ENCODE results near the gene AADAC.

GRCh38 chr3:151877269-151877668 lies 63.4 kb downstream of the AADAC start:
- no peak for TF ChIP-seq CTCF (optimal IDR thresholded peaks at IDR 0.05 in 1 of 3, IDR thresholded peaks at IDR 0.05 in 1 of 3, conservative IDR thresholded peaks at IDR 0.05 in 1 of 3; ENCODE audit: extremely low read depth in 1 of 3, insufficient read depth in 2 of 3, low read length in 3 of 3)
- TF ChIP-seq EZH2 (IDR thresholded peaks at IDR 0.05; ENCODE audit: low read length) = no peak

Measured in keratinocyte (primary cell).